ENCODE data around the gene ATG2A.

Gene ATG2A

GRCh38 chr11:64845129-64845775 is 71.8 kb downstream of the ATG2A start:
- TF ChIP-seq CTCF (IDR thresholded peaks at IDR 0.05; ENCODE audit: low read depth, low read length): no peak
- H3K4me3 ChIP-seq (ENCODE audit: low read depth, low read length): no peak overlapping the region

Measured in WI38 (cell line).